Measurements from ENCODE around the gene SGTA. TPM values are rescaled to one million over a fixed set of nuclear protein-coding genes. Genes with fewer than 3 reads are reported as not detected.

SGTA gene
- total and polyA plus RNA-seq, 2 of the 4 experiments (the other 2 are of a cell fraction), result 17.4 to 72.9 TPM

DNA sequence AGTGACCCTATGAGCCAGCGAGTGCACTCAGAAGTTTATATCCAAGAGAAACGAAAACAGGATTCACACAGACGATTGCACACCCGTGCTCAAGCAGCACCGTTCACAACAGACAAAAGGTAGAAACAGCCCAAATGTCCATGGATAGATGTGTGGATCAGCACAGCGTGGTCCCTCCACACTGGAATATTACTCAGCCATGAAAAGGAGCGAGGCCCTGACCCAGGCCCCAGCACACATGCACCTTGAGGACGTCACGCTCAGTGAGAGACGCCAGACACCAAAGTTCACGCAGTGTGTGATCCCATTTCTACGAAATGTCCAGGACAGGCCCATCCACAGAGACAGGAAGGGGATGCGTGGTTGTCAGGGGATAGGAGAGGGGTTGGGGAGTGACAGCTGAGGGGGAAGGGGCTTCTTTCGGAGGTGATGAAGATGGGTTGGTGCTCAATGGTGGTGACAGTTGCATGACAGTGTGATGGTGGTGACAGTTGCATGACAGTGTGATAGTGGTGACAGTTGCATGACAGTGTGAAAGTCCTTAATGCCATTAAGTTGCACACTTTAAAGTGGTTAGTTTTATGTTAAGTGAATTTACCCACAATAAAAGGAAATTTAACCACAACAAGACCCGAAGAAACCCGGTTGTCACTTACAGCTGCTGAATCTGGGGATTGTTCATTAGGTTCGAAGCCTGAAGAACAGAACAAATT, 24.3 kb downstream of the SGTA start:
- TF ChIP-seq FOS (IDR thresholded peaks at IDR 0.05; ENCODE audit: low read depth, low read length), result no peak
- no peak for TF ChIP-seq MXI1 (IDR thresholded peaks at IDR 0.05; ENCODE audit: borderline replicate concordance, low read depth, low read length)
- no peak for TF ChIP-seq MAFK (IDR thresholded peaks at IDR 0.05; ENCODE audit: low read depth, low read length)
- no peak for TF ChIP-seq RCOR1 (IDR thresholded peaks at IDR 0.05; ENCODE audit: insufficient replicate concordance, low read length)
- TF ChIP-seq POLR2A (IDR thresholded peaks at IDR 0.05; ENCODE audit: low read depth, low read length), result no peak
- TF ChIP-seq SMC3 (IDR thresholded peaks at IDR 0.05; ENCODE audit: low read depth, low read length), result no peak
- no peak for TF ChIP-seq NFE2L2 (IDR thresholded peaks at IDR 0.05; ENCODE audit: low read depth, low read length)
- TF ChIP-seq CHD1 (IDR thresholded peaks at IDR 0.05; ENCODE audit: low read depth, low read length), result no peak
- no peak for TF ChIP-seq RAD21 (IDR thresholded peaks at IDR 0.05; ENCODE audit: low read length)
- TF ChIP-seq, protein P1, sequence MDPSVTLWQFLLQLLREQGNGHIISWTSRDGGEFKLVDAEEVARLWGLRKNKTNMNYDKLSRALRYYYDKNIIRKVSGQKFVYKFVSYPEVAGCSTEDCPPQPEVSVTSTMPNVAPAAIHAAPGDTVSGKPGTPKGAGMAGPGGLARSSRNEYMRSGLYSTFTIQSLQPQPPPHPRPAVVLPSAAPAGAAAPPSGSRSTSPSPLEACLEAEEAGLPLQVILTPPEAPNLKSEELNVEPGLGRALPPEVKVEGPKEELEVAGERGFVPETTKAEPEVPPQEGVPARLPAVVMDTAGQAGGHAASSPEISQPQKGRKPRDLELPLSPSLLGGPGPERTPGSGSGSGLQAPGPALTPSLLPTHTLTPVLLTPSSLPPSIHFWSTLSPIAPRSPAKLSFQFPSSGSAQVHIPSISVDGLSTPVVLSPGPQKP (IDR thresholded peaks at IDR 0.05; ENCODE audit: borderline replicate concordance, low read depth, low read length), result no peak
- TF ChIP-seq RFX5 (IDR thresholded peaks at IDR 0.05; ENCODE audit: low read depth, low read length), result no peak
- TF ChIP-seq, protein P2, sequence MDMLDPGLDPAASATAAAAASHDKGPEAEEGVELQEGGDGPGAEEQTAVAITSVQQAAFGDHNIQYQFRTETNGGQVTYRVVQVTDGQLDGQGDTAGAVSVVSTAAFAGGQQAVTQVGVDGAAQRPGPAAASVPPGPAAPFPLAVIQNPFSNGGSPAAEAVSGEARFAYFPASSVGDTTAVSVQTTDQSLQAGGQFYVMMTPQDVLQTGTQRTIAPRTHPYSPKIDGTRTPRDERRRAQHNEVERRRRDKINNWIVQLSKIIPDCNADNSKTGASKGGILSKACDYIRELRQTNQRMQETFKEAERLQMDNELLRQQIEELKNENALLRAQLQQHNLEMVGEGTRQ (IDR thresholded peaks at IDR 0.05; ENCODE audit: low read depth, low read length), result no peak
- no peak for TF ChIP-seq CEBPB (IDR thresholded peaks at IDR 0.05; ENCODE audit: low read depth, low read length)
- TF ChIP-seq BHLHE40 (IDR thresholded peaks at IDR 0.05; ENCODE audit: low read depth, low read length), result no peak
- TF ChIP-seq, protein P3, sequence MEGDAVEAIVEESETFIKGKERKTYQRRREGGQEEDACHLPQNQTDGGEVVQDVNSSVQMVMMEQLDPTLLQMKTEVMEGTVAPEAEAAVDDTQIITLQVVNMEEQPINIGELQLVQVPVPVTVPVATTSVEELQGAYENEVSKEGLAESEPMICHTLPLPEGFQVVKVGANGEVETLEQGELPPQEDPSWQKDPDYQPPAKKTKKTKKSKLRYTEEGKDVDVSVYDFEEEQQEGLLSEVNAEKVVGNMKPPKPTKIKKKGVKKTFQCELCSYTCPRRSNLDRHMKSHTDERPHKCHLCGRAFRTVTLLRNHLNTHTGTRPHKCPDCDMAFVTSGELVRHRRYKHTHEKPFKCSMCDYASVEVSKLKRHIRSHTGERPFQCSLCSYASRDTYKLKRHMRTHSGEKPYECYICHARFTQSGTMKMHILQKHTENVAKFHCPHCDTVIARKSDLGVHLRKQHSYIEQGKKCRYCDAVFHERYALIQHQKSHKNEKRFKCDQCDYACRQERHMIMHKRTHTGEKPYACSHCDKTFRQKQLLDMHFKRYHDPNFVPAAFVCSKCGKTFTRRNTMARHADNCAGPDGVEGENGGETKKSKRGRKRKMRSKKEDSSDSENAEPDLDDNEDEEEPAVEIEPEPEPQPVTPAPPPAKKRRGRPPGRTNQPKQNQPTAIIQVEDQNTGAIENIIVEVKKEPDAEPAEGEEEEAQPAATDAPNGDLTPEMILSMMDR (conservative IDR thresholded peaks at IDR 0.05; ENCODE audit: low read depth, low read length), result no peak
- Histone ChIP-seq H2BK15ac (ENCODE audit: low read depth, low read length) (no peak overlapping the region), H3K36me3 (ENCODE audit: control insufficient read depth, insufficient read depth, low read length) (peaks cover 75% of the 10 kb centered on the region), H4K20me1 (ENCODE audit: insufficient read depth, low read length) (peaks cover 1% of the 10 kb centered on the region), H2AK5ac (ENCODE audit: low read depth, low read length) (no peak overlapping the region), H3K23ac (ENCODE audit: low read depth, low read length) (no peak overlapping the region), H4K91ac (ENCODE audit: insufficient read depth, low read depth, low read length) (no peak overlapping the region), H3K27ac (ENCODE audit: insufficient read depth, low read length) (no peak overlapping the region), H2BK20ac (ENCODE audit: low read depth, low read length) (no peak overlapping the region), H3K79me1 (ENCODE audit: low read depth in 1 of 2, low read length in 2 of 2) (peaks cover 0 to 13% of the 10 kb centered on the region in 2 experiments; a peak in 3 of 4 replicates), H2BK5ac (ENCODE audit: low read depth, low read length, poor library complexity, severe bottlenecking) (no peak overlapping the region), H2AK9ac (replicated peaks; ENCODE audit: low read depth, low read length, poor library complexity) (no peak overlapping the region), H4K8ac (ENCODE audit: low read depth in 2 of 2, low read length in 2 of 2) (no peak overlapping the region), H3K18ac (ENCODE audit: low read depth, low read length) (no peak overlapping the region), H3K9me1 (ENCODE audit: insufficient read depth, low read length) (no peaks in the 10 kb centered on the region; the same call in 1 of the 2 replicates), H3K4me3 (ENCODE audit: insufficient read depth, low read depth, low read length) (no peak overlapping the region), H3K56ac (ENCODE audit: extremely low read depth, insufficient read depth, low read length) (no peak overlapping the region), H3K4me2 (ENCODE audit: low read depth, low read length) (no peak overlapping the region), H2AFZ (replicated peaks; ENCODE audit: low read length, poor library complexity) (no peak overlapping the region), H2BK120ac (ENCODE audit: low read depth, low read length) (no peak overlapping the region), H4K5ac (ENCODE audit: low read depth, low read length) (no peak overlapping the region), H3K27me3 (ENCODE audit: control insufficient read depth, insufficient read depth, low read length) (no peaks in the 10 kb centered on the region), H3K9ac (ENCODE audit: low read depth, low read length) (no peak overlapping the region), H3K4me1 (ENCODE audit: control insufficient read depth, insufficient read depth, low read length) (no peaks in the 10 kb centered on the region), H3K4ac (ENCODE audit: low read depth, low read length) (no peak overlapping the region), H3K9me3 (ENCODE audit: control insufficient read depth, insufficient read depth, low read length) (no peaks in the 10 kb centered on the region), H3K14ac (replicated peaks; ENCODE audit: low read depth, low read length) (no peak overlapping the region)
- POLR2A ChIA-PET (ENCODE audit: unreplicated experiment), result no interaction called here
- dilution Hi-C loops (cut with HindIII; ENCODE audit: low sequenced_read_pairs, unreplicated experiment), result no loop called here
- CTCF ChIA-PET, result no interaction called here
- in situ Hi-C loops (cut with MboI; ENCODE audit: low sequenced_read_pairs), result no loop called here
- BruUV-seq (replicated peaks), result no TSS peak
- WGBS, 2 experiments (ENCODE audit: extremely low coverage in 2 of 2, insufficient read length in 1 of 2), result 99% methylated on average over 8 of the region's 17 CpGs; no CpG with 5 or more reads in 1 of the 2 experiments
- ATAC-seq (ENCODE audit: low read depth) (no peak), DNase-seq (no peak)
- intact Hi-C loops (cut with micrococcal nuclease), result no loop called here

All from IMR-90 (cell line).